Astrocyte (in vitro differentiated cells and primary cell): ENCODE data around the gene LIN7C.

Source experiments
- EZH2 ChIP-seq: IDR thresholded peaks from 2 replicates; pipeline ENCODE4 v1.6.1; 2012; ENCODE audit warnings: mild to moderate bottlenecking, low read length, inconsistent platforms; ENCODE audit not compliant: insufficient read depth
- TF ChIP-seq, protein P1 (sequence below): IDR thresholded peaks from 2 replicates; pipeline ENCODE4 v1.5.1; 2011; ENCODE audit warnings: low read depth, mild to moderate bottlenecking, inconsistent platforms, low read length, moderate library complexity; ENCODE audit not compliant: insufficient read depth

DNA sequence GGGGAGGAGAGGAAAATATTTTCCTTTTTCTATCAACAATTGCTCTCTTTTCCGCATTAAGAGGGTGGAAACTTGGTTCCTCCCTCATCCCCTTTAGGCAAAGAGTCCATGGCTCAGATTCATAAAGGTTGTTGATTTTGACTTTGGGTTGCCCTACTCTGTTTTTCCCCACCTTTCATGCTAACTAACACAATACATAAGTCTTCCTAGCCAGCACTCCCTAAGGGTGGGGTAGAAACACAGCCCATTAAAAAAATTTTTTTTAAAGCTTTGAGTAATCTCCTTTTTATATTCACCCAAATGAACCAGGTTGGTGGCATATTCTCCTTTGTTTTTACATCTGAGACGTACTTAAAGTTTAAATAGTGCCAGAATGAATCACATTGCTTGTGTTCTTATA lies 20.0 kb upstream of the LIN7C start:
- TF ChIP-seq, protein P1, sequence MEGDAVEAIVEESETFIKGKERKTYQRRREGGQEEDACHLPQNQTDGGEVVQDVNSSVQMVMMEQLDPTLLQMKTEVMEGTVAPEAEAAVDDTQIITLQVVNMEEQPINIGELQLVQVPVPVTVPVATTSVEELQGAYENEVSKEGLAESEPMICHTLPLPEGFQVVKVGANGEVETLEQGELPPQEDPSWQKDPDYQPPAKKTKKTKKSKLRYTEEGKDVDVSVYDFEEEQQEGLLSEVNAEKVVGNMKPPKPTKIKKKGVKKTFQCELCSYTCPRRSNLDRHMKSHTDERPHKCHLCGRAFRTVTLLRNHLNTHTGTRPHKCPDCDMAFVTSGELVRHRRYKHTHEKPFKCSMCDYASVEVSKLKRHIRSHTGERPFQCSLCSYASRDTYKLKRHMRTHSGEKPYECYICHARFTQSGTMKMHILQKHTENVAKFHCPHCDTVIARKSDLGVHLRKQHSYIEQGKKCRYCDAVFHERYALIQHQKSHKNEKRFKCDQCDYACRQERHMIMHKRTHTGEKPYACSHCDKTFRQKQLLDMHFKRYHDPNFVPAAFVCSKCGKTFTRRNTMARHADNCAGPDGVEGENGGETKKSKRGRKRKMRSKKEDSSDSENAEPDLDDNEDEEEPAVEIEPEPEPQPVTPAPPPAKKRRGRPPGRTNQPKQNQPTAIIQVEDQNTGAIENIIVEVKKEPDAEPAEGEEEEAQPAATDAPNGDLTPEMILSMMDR, result no peak
- no peak for TF ChIP-seq EZH2
